Activated CD4-positive, alpha-beta T cell treated with anti-CD3 and anti-CD28 coated beads for 48 hours (primary cell): ENCODE results near the gene PLCB1.
"Not testable (repeated sequence)": the region's sequence is repeated elsewhere in the genome, so short reads cannot be mapped to it uniquely, and the experiment has no call there.

ENCODE experiments used
- DNase-seq: peaks from one replicate; pipeline ENCODE4 v3.0.0-alpha.2; 2020

The PLCB1 gene

DNA sequence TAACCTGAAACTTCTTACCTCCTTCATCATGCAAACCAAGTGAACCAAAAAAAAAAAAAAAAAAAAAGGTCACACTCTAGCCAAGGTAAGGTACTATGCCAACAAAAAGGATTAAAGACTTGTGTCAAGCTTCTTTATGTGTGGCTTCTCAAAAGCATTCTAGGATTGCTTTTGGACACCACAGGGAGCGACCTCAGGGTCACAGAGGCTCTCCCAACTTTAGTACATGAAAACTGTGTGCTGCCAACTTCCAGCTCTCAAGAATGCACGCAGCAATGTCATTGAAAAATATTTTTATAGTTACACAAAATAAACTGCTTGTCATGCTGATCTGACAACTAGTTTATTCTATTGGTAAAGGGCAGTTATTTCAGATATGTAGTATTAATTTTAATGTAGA, 243.8 kb downstream of the PLCB1 start:
- no peak for DNase-seq

DNA sequence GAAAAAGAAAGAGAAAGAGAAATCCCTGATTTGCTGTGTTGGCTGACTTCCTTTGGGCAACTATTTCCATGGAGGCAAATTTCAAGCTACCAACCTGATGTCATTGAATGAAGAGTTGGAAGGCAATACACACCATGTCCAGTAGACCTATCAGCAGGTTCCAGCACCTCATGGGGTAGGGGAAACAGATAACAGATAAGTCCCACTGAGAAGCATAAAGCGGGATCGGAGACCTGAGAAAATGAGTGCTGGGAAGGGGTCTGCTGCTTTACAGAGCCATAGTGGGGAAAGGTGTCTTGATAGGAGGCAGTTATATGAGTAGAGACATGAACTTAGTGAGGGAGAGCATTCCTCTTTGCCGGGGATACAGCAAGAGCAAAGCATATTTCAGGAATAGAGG, 244.9 kb downstream of the PLCB1 start:
- DNase-seq = no peak

DNA sequence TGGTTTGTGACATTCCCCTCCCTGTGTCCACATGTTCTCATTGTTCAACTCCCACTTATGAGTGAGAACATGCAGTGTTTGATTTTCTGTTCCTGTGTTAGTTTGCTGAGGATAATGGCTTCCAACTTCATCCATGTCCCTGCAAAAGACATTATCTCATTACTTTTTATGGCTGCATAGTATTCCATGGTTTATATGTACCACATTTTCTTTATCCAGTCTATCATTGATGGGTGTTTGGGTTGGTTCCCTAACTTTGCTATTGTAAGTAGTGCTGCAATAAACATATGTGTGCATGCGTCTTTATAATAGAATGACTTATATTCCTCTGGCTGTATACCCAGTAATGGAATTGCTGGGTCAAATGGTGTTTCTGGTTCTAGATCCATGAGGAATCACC, 247.1 kb downstream of the PLCB1 start:
- DNase-seq = not testable (repeated sequence)

DNA sequence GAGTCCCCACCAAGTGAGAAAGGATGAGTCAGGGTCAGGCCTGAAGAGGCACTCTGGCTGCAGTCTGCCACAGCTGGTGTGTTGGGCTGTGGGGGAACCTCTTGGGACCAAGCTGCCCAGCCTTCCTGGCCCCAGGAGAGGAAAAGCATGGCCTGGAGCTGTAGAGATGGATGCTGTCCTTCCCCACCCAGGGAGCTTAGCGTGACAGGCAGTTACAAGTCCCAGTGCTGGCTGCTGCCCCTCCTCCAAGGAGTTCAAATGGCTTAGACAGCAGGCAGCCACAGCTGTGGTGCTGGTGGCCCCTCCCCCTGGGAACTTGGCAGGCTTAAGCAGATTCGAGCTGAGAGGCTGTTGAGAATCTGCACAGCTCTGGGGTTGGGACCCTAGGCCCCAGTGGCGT, 253.2 kb downstream of the PLCB1 start:
- no peak for DNase-seq

DNA sequence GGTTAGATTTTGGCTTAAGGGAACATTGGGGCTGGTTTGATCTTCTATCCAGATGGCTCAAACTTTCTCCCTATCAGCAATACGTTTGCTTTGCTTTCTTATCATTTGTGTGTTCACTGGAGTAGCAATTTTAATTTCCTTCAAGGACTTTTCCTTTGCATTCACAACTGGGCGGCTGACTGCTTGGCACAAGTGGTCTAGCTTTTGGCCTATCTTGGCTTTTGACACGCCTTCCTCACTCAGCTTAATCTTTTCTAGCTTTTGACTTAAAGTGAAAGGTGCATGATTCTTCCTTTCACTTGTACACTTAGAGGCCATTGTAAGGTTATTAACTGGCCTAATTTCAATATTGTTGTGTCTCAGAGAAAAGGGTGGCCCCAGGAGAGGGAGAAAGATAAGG, 254.9 kb downstream of the PLCB1 start:
- DNase-seq = no peak

DNA sequence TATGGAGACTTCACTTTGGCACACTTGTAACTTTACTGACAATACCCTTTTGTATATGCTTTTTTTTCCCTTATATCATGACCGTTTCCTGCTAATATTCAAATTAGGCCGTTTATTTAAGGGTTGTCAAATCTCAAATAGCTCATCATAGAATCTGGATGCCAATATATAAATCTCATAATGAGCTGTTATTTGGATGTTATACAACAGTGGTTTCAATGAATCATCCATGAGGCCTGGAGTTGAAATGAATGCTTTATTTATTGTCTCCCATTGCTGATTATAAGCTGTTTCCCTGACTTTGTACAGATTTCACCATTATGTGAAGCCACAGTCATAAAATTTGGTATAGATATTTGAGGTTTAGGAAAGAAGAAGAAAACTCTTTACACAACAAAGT, 256.1 kb downstream of the PLCB1 start:
- no peak for DNase-seq

DNA sequence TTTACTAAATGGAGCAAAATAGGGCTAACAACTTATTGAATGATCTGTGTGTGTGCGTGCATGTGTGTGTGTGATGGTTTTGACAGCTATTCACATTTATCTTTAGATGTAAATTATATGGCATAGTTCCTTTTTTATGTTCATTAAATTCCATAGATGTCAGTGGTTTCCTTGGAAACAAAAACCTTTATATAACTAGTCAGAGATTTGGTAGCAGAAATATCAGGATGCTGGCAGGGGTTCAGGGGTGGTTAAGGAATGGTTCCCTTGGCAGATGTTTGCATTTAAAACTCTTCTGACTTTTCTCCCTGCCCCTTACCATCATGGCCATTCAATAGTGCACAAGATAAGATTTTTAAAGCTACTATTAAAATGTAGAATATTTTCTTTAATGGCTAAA, 256.6 kb downstream of the PLCB1 start:
- no peak for DNase-seq

DNA sequence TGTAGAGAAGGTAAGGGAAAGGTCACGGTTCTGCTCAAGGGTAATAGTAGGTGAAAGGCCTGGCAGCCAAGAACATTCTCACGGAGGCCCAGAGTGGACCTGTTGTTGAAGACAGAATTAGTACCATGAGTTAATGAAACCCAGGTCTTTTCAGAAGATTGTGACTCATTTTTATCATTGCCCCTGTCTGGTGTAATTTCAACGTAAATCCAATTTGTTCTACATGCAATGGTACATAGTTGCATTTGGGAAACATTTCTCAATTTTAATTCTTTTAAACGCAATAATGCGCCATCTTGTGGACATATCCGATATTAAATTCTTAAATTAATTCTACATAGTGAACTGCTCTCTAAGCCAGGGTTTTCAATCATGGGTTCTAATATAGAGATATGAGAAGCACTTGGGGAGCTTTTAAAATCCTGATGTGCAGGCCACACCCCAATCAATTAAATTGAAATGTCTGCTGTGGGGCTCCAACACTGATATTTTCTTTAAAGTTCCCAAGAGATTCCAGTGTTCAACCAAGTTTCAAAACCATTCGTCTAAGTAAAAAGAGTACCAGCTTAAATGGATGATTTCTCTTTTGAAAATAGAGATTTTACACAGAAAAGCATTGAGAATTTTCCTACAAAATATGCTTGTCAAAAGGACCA, 257.4 kb downstream of the PLCB1 start:
- no peak for DNase-seq

DNA sequence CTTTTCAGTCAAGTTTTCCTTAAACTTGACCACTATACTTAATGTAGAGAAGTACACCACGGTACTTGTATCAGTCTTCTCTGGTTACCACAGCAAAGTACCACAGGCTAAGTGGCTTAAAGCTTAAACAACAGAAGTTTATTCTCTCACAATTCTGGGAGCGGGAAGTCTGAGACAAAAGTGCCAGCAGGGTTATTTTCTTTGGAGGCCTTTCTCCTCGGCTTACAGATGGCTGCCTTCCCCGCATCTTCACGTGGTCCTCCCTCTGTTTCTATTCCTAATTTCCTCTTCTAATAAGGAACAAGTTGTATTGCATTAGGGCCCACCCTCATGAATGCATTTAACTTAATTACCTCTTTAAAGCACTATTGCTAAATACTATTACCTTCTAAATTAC, 258.0 kb downstream of the PLCB1 start:
- DNase-seq = no peak

DNA sequence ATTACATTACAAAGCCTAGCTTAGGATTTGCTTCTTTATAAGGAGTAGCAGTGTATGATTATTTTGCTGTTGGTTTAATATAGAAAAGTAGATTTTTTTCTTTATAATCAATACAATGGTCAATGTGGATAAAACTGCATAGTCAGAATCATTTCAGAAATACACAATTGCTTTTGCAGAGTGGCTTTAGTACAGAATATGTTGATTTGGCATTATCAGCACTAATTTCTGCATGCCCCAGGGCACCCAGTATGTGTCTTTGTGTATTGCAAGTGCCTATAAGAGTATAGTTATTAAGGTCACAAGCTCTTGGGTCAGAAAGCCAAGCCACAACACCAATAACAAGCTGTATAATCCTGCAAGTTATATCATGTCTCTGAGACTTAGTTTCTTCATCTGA, 258.4 kb downstream of the PLCB1 start:
- no peak for DNase-seq

DNA sequence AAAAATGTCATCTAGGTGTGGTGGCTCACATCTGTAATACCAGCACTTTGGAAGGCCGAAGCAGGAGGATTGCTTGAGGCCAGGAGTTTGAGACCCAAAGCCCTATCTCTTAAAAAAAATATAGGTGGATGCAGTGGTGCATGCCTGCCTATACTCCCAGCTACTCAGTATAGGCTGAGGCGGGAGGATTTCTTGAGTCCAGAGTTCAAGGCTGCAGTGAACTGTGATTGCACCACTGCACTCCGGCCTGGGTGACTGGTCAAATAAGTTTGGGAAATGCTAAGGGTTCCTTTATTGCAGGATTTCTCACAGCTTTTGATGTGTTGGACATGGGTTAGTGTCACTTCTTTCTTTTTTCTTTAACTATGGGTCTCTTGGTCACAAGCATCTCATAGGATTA, 261.3 kb downstream of the PLCB1 start:
- DNase-seq = no peak

DNA sequence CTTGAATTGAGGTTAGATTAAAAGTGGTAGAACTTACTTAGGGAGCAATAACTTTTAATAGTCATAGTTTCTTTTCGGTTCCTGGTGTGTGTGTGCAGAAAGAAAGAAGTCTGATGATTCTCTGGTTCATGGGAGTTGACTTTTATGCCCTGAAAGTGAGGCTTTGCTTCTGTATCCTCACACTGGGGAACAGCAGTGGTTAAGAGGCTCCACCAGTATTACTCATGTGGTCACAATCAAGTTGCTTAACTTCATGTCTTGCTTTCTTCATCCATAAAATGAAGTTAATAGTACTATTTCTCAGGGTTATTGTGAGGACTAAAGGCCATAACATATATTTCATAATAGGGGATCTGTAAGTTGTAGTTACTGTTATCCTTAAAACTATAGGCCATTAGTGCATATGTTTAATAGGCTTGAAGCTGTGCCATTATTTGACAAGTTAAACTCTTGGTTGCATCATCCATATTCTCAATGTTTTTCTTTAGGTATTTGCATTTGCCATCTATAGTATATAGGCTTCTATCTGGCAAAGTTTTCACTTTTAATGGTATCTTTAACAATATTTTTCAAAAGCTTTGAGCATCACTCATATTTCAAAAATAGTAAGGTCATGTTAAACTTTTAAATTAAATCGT, 262.4 kb downstream of the PLCB1 start:
- DNase-seq = no peak

DNA sequence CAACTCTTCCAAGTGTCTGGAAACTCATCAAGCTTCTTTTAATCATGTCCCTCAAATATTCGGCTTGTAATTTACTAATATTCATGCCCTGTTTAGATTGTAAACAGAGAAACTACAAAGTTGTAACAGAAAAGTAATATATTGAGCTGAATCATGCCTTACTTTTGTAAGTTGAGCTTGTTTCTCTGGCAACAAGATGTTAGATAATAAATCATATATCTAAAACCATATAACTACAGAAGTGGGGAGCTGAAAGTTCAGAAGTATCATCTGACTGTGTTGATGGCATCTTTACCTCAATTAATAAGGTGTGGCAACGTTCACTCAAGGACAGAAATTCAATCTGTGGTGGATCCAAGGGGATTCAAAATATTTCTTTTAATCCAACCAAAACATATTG, 263.9 kb downstream of the PLCB1 start:
- no peak for DNase-seq

DNA sequence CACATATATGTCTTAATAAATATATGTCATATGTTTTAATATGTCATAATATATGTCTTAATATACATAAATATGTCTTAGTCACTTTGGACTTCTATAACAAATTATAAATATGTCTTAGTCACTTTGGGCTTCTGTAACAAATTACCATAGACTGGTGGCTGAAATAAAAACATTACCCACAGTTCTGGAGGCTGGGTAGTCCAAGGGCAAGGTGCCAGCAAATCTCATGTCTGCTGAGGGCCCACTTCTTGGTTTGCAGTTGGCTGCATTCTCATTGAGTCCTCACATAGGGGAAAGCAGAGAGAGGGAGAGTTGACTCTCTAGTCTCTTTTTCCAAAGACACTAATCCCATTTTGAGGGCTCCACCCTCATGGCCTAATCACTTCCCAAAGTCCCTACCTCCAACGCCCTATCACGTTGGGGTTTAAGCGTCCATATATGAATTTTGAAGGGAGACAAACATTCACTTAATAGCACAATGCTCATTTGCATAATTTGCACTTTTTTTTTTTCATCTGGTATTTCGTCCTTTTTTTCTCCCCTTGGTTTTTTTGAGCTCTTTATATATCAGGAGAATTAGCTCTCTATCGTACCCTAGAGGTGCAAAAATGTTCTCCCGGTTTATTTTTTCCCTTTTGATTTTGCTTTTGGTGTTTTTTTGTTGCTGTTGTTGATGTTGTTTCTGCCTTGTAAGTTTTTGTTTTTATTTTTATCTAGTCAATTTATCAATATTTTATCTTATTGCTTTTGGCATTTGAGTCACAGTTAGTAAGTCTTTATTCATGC, 266.4 kb downstream of the PLCB1 start:
- DNase-seq = no peak

DNA sequence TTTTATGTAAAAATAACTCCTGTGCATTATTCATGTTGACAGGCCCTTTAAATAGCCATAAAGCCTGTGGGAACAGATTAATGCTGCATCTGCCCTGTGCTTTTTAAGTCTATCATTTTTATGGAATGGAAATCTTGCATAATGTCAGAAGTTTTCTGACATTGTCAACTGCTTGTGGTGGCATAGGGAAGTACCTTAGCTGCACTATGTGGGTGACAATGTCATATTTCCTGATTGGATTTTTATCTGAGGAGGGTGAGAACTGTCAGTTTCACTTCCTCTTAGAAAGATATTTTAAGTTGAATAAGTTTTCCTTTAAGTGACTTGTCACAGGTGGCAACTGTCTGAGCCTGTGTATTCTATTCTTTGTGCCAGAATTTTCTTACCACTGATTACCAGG, 267.9 kb downstream of the PLCB1 start:
- no peak for DNase-seq

DNA sequence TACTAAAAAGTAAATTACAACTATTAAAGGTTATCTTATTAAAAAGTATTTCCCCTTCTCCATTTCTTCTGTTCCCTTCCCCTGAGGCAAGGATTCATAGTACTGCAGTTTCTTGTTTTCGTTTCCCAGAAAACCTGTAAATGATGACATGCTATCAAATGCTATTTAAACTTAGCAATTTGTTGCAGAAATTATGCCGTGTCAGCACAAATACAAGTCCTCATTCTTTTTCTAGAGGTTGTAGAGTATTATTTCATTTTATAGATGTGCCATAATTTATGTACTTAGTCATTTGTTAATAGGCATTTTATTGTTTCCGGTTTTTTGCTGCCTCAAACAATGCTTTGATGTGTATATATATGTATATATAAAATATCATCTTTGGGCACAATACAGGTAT, 268.4 kb downstream of the PLCB1 start:
- DNase-seq = no peak

DNA sequence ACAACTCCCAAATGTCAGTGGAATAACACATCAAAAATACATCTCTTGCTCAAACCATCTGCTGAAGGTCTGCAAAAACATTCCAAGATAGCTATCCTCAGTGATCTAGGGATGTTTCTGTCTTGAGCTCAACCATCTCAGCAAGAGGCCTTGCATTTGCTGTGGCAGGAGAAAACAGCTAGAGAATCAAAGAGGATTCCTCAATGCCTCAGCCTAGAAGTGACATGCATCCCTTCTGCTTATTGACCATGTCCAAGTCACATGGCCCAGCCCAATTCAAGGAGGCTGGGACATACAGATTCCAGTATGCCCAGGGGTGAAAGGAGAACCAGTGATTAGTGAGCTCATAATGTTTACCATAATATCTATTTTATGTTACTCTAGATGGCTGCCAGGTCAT, 269.5 kb downstream of the PLCB1 start:
- no peak for DNase-seq

DNA sequence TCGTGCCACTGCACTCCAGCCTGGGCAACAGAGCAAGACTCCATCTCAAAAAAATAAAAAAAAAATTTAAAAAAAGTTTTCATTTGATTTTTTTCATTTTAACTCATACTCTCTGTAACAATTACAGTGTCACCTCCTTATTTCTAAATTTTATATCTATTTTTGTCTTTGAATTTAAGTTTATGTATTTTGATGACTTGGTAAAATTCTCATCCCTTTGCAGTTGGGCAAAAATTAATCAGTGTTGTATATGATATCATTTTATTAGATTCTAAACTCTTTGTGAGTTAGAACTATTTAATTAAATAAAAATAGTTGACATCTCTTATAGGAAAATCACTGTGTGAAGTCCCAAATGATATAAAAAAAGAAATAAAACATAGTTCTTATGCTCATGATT, 270.7 kb downstream of the PLCB1 start:
- DNase-seq = no peak

DNA sequence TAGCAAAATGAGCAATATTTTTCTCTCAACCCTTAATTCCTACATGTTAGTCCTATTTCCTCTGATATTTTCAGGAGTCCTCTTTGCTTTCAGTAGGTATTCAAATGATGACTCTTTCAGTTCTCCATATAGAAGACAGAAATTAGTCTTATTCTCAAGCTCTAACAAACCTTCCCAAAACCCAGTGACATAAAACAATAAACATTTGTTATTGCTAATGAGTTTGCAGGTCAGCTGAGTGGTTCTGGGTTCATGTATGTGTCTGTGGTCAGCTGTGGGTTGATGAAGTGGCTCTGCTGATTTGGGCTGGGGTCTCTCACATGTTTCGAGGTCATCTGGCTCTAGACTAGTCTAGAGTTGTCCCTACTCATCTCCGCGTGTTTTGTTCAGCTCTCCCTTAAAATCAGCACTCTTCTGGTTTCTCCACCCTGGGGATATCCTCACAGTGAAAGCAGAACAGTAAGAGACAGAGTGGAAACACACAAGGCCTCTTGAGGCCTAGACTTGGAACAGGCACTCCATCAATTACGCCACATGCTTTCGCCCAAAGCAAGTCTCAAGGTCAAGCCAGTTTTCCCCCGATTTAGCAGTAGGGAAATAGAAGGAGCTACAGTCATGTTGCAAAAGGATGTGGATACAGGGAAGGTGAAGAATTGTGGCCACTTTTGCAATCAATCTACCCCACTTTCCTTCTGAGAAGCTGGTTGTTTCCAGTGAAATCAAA, 273.0 kb downstream of the PLCB1 start:
- DNase-seq = no peak

DNA sequence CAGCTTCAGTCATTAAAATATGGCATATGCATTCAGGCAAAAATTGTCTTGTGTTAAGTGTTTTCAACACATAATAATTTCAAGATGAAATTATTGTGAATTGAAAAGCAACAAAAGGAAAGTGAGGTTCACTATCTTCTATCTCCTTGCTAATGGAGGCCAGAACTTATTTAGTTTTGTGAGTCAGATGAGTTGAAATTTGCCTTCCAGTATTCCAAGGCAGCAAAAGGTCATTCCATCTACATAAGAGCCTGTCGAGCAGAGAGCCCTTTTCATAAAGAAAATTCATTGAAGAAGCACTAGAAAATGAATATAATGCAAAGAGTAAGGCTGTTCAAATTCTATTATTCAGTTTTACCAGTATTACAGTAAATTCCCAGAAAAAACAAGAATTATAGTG, 274.3 kb downstream of the PLCB1 start:
- no peak for DNase-seq

DNA sequence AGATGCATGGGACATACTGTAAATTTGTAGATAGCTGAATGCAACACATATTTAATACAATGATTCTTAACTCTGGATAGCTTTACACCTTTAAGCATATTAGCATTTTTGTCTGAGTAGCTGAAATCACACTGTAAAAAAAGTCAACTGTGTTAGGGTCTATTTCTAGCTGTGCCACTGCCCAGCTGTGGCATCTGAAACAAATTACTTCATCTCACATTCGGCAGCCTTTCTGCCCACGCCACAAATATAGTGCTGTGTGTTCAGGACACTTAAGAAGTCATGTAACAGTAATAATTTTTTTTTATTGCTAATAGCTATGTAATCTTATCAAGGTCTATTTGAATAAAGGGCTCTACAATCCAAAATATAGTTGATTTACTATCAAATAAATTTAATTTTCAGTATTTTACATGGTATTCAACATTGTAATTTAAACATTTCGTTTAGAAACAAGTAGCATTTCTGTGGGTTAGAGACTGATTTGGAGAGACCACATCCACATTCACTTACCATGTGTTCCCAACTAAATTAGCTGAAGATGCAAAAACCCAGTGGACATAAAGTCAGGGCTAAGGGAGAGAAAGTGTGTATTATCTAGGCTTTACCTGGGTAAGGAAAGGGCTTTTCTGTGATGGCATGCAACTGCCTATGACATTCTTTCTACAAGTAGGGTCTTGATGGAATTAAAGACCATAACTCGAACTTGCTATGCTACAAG, 276.7 kb downstream of the PLCB1 start:
- no peak for DNase-seq

DNA sequence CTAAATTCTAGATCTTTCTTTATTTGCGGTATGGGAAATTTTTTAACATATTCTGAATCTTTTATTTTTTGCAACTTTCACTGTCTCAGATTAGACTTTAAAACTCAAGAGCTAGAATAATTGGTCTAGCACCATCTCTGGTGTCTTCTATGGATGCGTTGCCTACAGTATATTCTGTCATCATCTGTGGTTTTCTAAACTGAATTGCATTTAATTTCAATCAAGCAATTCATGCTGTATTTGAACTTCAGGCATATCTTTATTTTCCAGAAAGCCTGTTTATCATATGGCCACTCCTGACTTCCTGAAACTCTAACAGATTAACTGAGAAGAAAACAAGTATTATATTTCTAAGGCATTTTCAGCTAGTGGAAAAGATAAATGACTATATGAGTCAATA, 281.6 kb downstream of the PLCB1 start:
- no peak for DNase-seq
